CD4-positive, alpha-beta T cell (primary cell): ENCODE data around the gene PDGFA. TPM values are rescaled to one million over a fixed set of nuclear protein-coding genes. Genes with fewer than 3 reads are reported as not detected.

Source experiments
- ATAC-seq: fragments of 200-7000 bp; cut with Tn5 transposase; one replicate; pipeline ENCODE4 v1.10.0; 2022; ENCODE audit warnings: mild to moderate bottlenecking; ENCODE audit not compliant: poor library complexity
- CTCF ChIA-PET: fragments of 350-600 bp; sonication (Branson Sonifier 250); formaldehyde crosslinking; loops from one replicate; lab custom pipeline; 2021; ENCODE audit warnings: antibody characterized with exemption, inconsistent platforms; lab: Charles Lee
- POLR2A ChIA-PET: fragments of 350-600 bp; sonication (Branson Sonifier 250); formaldehyde crosslinking; loops from one replicate; lab custom pipeline; 2021; ENCODE audit warnings: antibody characterized with exemption, inconsistent platforms; lab: Charles Lee
- DNase-seq, 14 experiments: peaks; one replicate each; pipeline ENCODE4 v3.0.0-alpha.2; 2013 to 2020; ENCODE audit warnings: mixed read lengths in 2 of 14
- H3K27ac ChIP-seq, 2 donors: one replicate each; pipeline versions ENCODE4 v1.5.1 to v1.7.0; 2013; ENCODE audit warnings: low read length in 2 of 2, low read depth in 1 of 2, mild to moderate bottlenecking in 1 of 2
- H3K27me3 ChIP-seq, 2 experiments: 1 replicate in 1 of 2; 2 replicates in 1 of 2; pipeline versions ENCODE4 v1.6.1 to v1.7.0; 2013; ENCODE audit warnings: low read length in 2 of 2, control low read depth in 1 of 2, mild to moderate bottlenecking in 1 of 2, moderate library complexity in 1 of 2; ENCODE audit not compliant: insufficient read depth in 2 of 2, control insufficient read depth in 1 of 2
- H3K36me3 ChIP-seq: one replicate; pipeline ENCODE4 v1.6.1; 2013; ENCODE audit warnings: low read length, control low read depth; ENCODE audit not compliant: insufficient read depth
- H3K4me1 ChIP-seq: one replicate; pipeline ENCODE4 v1.6.1; 2013; ENCODE audit warnings: low read length, control low read depth; ENCODE audit not compliant: insufficient read depth
- H3K4me3 ChIP-seq: one replicate; pipeline ENCODE4 v1.5.1; 2013; ENCODE audit warnings: mild to moderate bottlenecking, low read length, moderate library complexity
- H3K9me3 ChIP-seq, 2 experiments: 1 replicate in 1 of 2; 2 replicates in 1 of 2; pipeline versions ENCODE4 v1.6.1 to v1.7.0; 2013; ENCODE audit warnings: low read length in 2 of 2, mild to moderate bottlenecking in 2 of 2, control low read depth in 1 of 2, moderate library complexity in 1 of 2; ENCODE audit not compliant: control insufficient read depth in 1 of 2, insufficient read depth in 1 of 2
- H3K27ac Mint-ChIP-seq: one replicate; pipeline ENCODE4 v1.8.0; 2020; ENCODE audit warnings: mixed read lengths
- H3K27me3 Mint-ChIP-seq: one replicate; pipeline ENCODE4 v1.8.0; 2021; ENCODE audit warnings: mixed read lengths
- H3K36me3 Mint-ChIP-seq: one replicate; pipeline ENCODE4 v1.8.0; 2021; ENCODE audit warnings: low read depth, mixed read lengths
- H3K4me1 Mint-ChIP-seq: one replicate; pipeline ENCODE4 v1.8.0; 2021; ENCODE audit warnings: low read depth, mixed read lengths
- H3K4me3 Mint-ChIP-seq: one replicate; pipeline ENCODE4 v1.8.0; 2020; ENCODE audit warnings: mild to moderate bottlenecking, mixed read lengths
- H3K9me3 Mint-ChIP-seq: one replicate; pipeline ENCODE4 v1.8.0; 2020; ENCODE audit warnings: mixed read lengths
- CTCF ChIP-seq: fragments of 200-600 bp; IDR thresholded peaks from one replicate; pipeline ENCODE4 v1.8.0; 2022; ENCODE audit warnings: antibody characterized with exemption, mild to moderate bottlenecking
- intact Hi-C, 2 experiments: fragments of 100-400 bp; cut with DNase I in 1 of 2; cut with micrococcal nuclease in 1 of 2; formaldehyde crosslinking; loops; one replicate each; pipeline versions ENCODE4 v1.15.1 to v1.9.0; 2023 to 2025; cut with DNase I, micrococcal nuclease
- total RNA-seq, 174 experiments: library from RNA in 2 of 174; stranded (reverse) in 2 of 174; gene quantifications; one replicate each; pipeline ENCODE4 v1.2.3 and lab custom pipeline; 2021 to 2026

Gene PDGFA
- total RNA-seq, 2 experiments from 2014 or later: 0.55 to 0.70 TPM

- H3K4me1 Mint-ChIP-seq: no peaks in the 10 kb centered on the region
- ChIA-PET POLR2A (no interaction called here), CTCF (no interaction called here)
- Histone ChIP-seq H3K4me1 (no peaks in the 10 kb centered on the region), H3K36me3 (no peaks in the 10 kb centered on the region), H3K4me3 (no peak overlapping the region), H3K27me3 (no peaks in the 10 kb centered on the region), H3K27ac (no peak overlapping the region), H3K9me3 (peaks cover 0 to 30% of the 10 kb centered on the region in 2 experiments)
- no peak overlapping the region for H3K4me3 Mint-ChIP-seq
- ATAC-seq: no peak
- no peak overlapping the region for H3K27ac Mint-ChIP-seq
- no peaks in the 10 kb centered on the region for H3K36me3 Mint-ChIP-seq
- H3K27me3 Mint-ChIP-seq: peaks cover 5% of the 10 kb centered on the region
- no peaks in the 10 kb centered on the region for H3K9me3 Mint-ChIP-seq
- no peak for DNase-seq
- intact Hi-C loops: no loop called here
- TF ChIP-seq CTCF: no peak
These were observed 20.2 kb upstream of the PDGFA start for GRCh38 chr7:539731-540411.

- Mint-ChIP-seq H3K36me3 (no peaks in the 10 kb centered on the region), H3K27ac (no peak overlapping the region), H3K27me3 (peaks cover 5% of the 10 kb centered on the region), H3K9me3 (no peaks in the 10 kb centered on the region), H3K4me3 (no peak overlapping the region), H3K4me1 (no peaks in the 10 kb centered on the region)
- H3K27ac ChIP-seq: no peak overlapping the region
- H3K9me3 ChIP-seq: peaks cover 0 to 30% of the 10 kb centered on the region in 2 experiments
- H3K27me3 ChIP-seq: no peaks in the 10 kb centered on the region
- ChIA-PET POLR2A (no interaction called here), CTCF (no interaction called here)
- no peak for DNase-seq
- H3K4me1 ChIP-seq: no peaks in the 10 kb centered on the region
- no peak overlapping the region for H3K4me3 ChIP-seq
- intact Hi-C loops: no loop called here
- ATAC-seq: no peak
- no peak for TF ChIP-seq CTCF
- no peaks in the 10 kb centered on the region for H3K36me3 ChIP-seq
These were observed 19.4 kb upstream of the PDGFA start for GRCh38 chr7:538764-539685.

GRCh38 chr7:537911-538634 lies 18.4 kb upstream of the PDGFA start:
- peaks cover 5% of the 10 kb centered on the region for H3K27me3 Mint-ChIP-seq
- Histone ChIP-seq H3K4me3 (no peak overlapping the region), H3K27ac (no peak overlapping the region), H3K36me3 (no peaks in the 10 kb centered on the region), H3K9me3 (peaks cover 0 to 30% of the 10 kb centered on the region in 2 experiments), H3K4me1 (no peaks in the 10 kb centered on the region), H3K27me3 (no peaks in the 10 kb centered on the region)
- DNase-seq (no peak), ATAC-seq (no peak)
- no peak for TF ChIP-seq CTCF
- no peak overlapping the region for H3K4me3 Mint-ChIP-seq
- H3K27ac Mint-ChIP-seq: no peak overlapping the region
- no peaks in the 10 kb centered on the region for H3K36me3 Mint-ChIP-seq
- H3K9me3 Mint-ChIP-seq: no peaks in the 10 kb centered on the region
- H3K4me1 Mint-ChIP-seq: no peaks in the 10 kb centered on the region
- ChIA-PET CTCF (no interaction called here), POLR2A (no interaction called here)
- intact Hi-C loops: no loop called here
